NCI-H82 (cell line): ENCODE data around the gene PLA2G4B.
A peak's percentile ranks its signal among the peaks of the same experiment; 100 is the strongest.

ENCODE experiments used
- DNase-seq: peaks from one replicate; lab custom pipeline; 2025; lab: John Stamatoyannopoulos, UW

PLA2G4B gene

GRCh38 chr15:41838400-41838897 lies at the start of gene PLA2G4B:
TSS of gene PLA2G4B (plus strand) at chr15:41838847. CDS start at chr15:41838914, 67 bp downstream.
- peak; percentile 14 for DNase-seq

- DNase-seq = no peak
Measured at GRCh38 chr15:41789236-41789635, 49.4 kb upstream of the PLA2G4B start.

- no peak for DNase-seq
Measured at GRCh38 chr15:41789662-41790061, 49.0 kb upstream of the PLA2G4B start.

- DNase-seq = no peak
Measured at GRCh38 chr15:41790169-41790568, 48.5 kb upstream of the PLA2G4B start.

GRCh38 chr15:41790756-41791546 lies 47.7 kb upstream of the PLA2G4B start:
- no peak for DNase-seq

GRCh38 chr15:41791547-41791937 lies 47.1 kb upstream of the PLA2G4B start:
- no peak for DNase-seq

- DNase-seq = peak; percentile 60
Measured at GRCh38 chr15:41792000-41792637, 46.5 kb upstream of the PLA2G4B start.

GRCh38 chr15:41794081-41794480 lies 44.6 kb upstream of the PLA2G4B start:
- DNase-seq = no peak

- DNase-seq = no peak
Measured at GRCh38 chr15:41795996-41796856, 42.4 kb upstream of the PLA2G4B start.

- DNase-seq = peak; percentile 94
Measured at GRCh38 chr15:41797201-41797944, 41.3 kb upstream of the PLA2G4B start.

- DNase-seq = no peak
Measured at GRCh38 chr15:41798607-41799487, 39.8 kb upstream of the PLA2G4B start.

GRCh38 chr15:41799488-41799805 lies 39.2 kb upstream of the PLA2G4B start:
- no peak for DNase-seq

- no peak for DNase-seq
Measured at GRCh38 chr15:41801185-41801584, 37.5 kb upstream of the PLA2G4B start.

GRCh38 chr15:41801850-41802455 lies 36.7 kb upstream of the PLA2G4B start:
- no peak for DNase-seq

GRCh38 chr15:41804361-41804760 lies 34.3 kb upstream of the PLA2G4B start:
- DNase-seq = peak; percentile 54

GRCh38 chr15:41804916-41805666 lies 33.6 kb upstream of the PLA2G4B start:
- no peak for DNase-seq

- no peak for DNase-seq
Measured at GRCh38 chr15:41805711-41806110, 32.9 kb upstream of the PLA2G4B start.

GRCh38 chr15:41806291-41807181 lies 32.1 kb upstream of the PLA2G4B start:
- peak; percentile 51 for DNase-seq

GRCh38 chr15:41809121-41809520 lies 29.5 kb upstream of the PLA2G4B start:
- no peak for DNase-seq
